Right lobe of liver (tissue), 6 donors: ENCODE data around the gene ATAD2B. TPM values are rescaled to one million over a fixed set of nuclear protein-coding genes. Genes with fewer than 3 reads are reported as not detected.

Experiments
- ATAC-seq, 4 donors: fragments of 200-7000 bp; cut with Tn5 transposase; one replicate each; pipeline ENCODE4 v1.9.1; 2020; ENCODE audit warnings: mild to moderate bottlenecking in 4 of 4, moderate library complexity in 4 of 4
- DNase-seq, 3 donors: peaks; one replicate each; pipeline ENCODE4 v3.0.0-alpha.2; 2020
- H3K27ac ChIP-seq, 3 donors: fragments of 200-600 bp; one replicate each; pipeline ENCODE4 v1.8.0; 2022
- H3K27me3 ChIP-seq, 2 donors: fragments of 200-600 bp; one replicate each; pipeline ENCODE4 v1.8.0; 2022
- H3K36me3 ChIP-seq, 4 donors: fragments of 200-600 bp; sonication (generic) in 1 of 4; one replicate each; pipeline versions ENCODE4 v1.5.1 to v1.8.0; 2017 to 2022; ENCODE audit warnings: control low read depth in 1 of 4
- H3K4me1 ChIP-seq, 4 donors: fragments of 200-600 bp; sonication (generic) in 1 of 4; one replicate each; pipeline versions ENCODE4 v1.5.1 to v1.8.0; 2017 to 2022; ENCODE audit warnings: control low read depth in 1 of 4
- H3K4me3 ChIP-seq, 3 donors: fragments of 200-600 bp; one replicate each; pipeline ENCODE4 v1.8.0; 2022
- H3K9me3 ChIP-seq, 4 donors: fragments of 200-600 bp; sonication (generic) in 1 of 4; one replicate each; pipeline versions ENCODE4 v1.5.1 to v1.8.0; 2017 to 2022; ENCODE audit warnings: control low read depth in 1 of 4
- POLR2A ChIP-seq: fragments of 450-650 bp; IDR thresholded peaks from one replicate; pipeline ENCODE4 v1.6.1; 2017; ENCODE audit warnings: antibody characterized with exemption, mild to moderate bottlenecking
- WGBS: methylation state at CpG from one replicate; pipeline ENCODE4 v1.1.6; 2018; ENCODE audit warnings: low coverage, low lambda C conversion rate; ENCODE audit not compliant: insufficient coverage; ENCODE audit errors: missing lambda C conversion rate; 5-methylcytosine and 5-hydroxymethylcytosine counted together
- intact Hi-C, 2 donors: fragments of 100-400 bp; cut with DNase I; formaldehyde crosslinking; loops; one replicate each; pipeline versions ENCODE4 v1.11.2 to v1.14.1; 2022
- total RNA-seq, 6 experiments: library from RNA; depleted of rRNA in 2 of 6; stranded (reverse); fragments of >200 nt in 2 of 6; fragmentation: NEBNext Ultra II Directional in 3 of 6; extraction: Animal tissue kit (Norgen Biotek cat#: 25700) in 3 of 6; gene quantifications; one replicate each; pipeline versions ENCODE4 v1.1.0 to v1.2.4, GENCODE V29; 2016 to 2023
- TF ChIP-seq, protein P1 (sequence below), 4 donors: fragments of 200-600 bp in 3 of 4; fragments of 450-650 bp in 1 of 4; IDR thresholded peaks; one replicate each; pipeline versions ENCODE4 v1.5.1 to v1.8.0; 2016 to 2022; ENCODE audit warnings: antibody characterized with exemption in 4 of 4, mild to moderate bottlenecking in 2 of 4
- donor health status: DM: no; HTN: yes; CAD: no.
- donor health status: DM: no; HTN: no; CAD: no.
- donor health status: DM: no; HTN: no; CAD: no.
- donor health status: DM: no; HTN: yes; CAD: no.
- donor health status: DM: no; HTN: yes; CAD: no.

The ATAD2B gene
- total RNA-seq, 6 experiments from 2014 or later: 7.5 to 12.1 (median 8.8) TPM

DNA sequence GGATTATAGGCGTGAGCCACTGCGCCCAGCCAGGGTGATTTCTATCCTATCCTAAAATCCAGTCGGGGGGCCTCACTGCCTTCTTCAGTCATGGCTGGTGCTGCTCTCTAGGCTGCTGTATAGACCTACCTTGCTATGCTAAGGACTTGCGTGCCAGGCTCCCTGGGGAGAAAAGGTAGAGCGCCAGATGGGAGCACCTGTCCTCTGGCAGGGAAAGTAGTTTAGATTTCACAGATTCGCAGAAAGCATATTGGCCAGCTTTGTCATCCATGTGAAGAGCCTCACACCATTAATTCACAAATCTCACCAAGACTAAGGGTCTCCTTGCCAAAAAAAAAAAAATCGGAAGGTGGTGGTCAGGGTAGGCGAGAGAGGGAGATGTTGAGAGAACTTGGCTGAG is 217.6 kb downstream of the ATAD2B start:
- Histone ChIP-seq H3K27ac (no peak overlapping the region), H3K36me3 (peaks cover 0 to 5% (median 0%) of the 10 kb centered on the region in 4 donors), H3K27me3 (no peaks in the 10 kb centered on the region), H3K9me3 (no peaks in the 10 kb centered on the region), H3K4me3 (no peak overlapping the region), H3K4me1 (no peaks in the 10 kb centered on the region)
- no peak for ATAC-seq
- intact Hi-C loops: no loop called here
- TF ChIP-seq, protein P1, sequence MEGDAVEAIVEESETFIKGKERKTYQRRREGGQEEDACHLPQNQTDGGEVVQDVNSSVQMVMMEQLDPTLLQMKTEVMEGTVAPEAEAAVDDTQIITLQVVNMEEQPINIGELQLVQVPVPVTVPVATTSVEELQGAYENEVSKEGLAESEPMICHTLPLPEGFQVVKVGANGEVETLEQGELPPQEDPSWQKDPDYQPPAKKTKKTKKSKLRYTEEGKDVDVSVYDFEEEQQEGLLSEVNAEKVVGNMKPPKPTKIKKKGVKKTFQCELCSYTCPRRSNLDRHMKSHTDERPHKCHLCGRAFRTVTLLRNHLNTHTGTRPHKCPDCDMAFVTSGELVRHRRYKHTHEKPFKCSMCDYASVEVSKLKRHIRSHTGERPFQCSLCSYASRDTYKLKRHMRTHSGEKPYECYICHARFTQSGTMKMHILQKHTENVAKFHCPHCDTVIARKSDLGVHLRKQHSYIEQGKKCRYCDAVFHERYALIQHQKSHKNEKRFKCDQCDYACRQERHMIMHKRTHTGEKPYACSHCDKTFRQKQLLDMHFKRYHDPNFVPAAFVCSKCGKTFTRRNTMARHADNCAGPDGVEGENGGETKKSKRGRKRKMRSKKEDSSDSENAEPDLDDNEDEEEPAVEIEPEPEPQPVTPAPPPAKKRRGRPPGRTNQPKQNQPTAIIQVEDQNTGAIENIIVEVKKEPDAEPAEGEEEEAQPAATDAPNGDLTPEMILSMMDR (IDR thresholded peaks at IDR 0.05): no peak
- no peak for TF ChIP-seq POLR2A
- no peak for DNase-seq
- WGBS: 96% methylated on average over 4 of the region's 8 CpGs

DNA sequence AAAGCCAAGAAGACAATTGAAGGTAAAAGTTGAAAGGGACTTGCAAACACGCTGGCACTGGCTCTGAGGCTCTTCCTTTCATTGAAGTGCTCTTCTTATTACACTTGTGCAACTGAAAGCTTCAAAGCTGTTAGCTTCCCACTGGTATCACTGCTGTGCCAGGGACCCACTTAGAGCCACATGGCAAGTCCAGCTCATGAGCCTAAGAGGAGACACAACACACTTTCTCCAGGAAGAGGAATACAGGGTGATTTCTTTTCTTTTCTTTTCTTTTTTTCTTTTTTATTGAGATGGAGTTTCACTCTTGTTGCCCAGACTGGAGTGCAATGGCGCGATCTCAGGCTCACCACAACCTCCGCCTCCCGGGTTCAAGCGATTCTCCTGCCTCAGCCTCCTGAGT is 218.2 kb downstream of the ATAD2B start:
- DNase-seq: no peak
- Histone ChIP-seq H3K4me3 (no peak overlapping the region), H3K4me1 (no peaks in the 10 kb centered on the region), H3K27ac (no peak overlapping the region), H3K27me3 (no peaks in the 10 kb centered on the region), H3K9me3 (no peaks in the 10 kb centered on the region), H3K36me3 (peaks cover 0 to 5% (median 0%) of the 10 kb centered on the region in 4 donors)
- intact Hi-C loops: no loop called here
- no peak for TF ChIP-seq POLR2A
- TF ChIP-seq, protein P1 (IDR thresholded peaks at IDR 0.05): no peak
- WGBS: 76% methylated on average over 6 of the region's 6 CpGs
- no peak for ATAC-seq

DNA sequence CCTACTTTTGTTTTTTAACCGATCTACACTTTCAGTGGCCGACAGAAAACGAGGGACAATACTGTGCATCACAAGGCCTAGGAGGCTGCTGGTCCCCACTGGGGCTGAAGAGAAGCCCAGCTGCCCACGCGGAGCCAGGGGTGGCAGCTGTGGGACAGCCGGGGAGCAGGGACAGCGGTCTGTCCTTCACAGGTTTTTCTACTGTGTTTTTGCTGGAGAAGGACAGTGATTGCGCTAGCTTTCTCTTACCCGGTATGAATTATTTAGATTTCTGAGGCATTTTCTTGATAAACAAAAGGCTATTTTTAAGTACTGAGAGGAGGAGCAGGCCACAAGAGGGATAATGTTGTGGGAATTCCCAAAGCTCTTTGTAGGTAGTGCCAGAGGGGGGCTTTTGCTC is 219.8 kb downstream of the ATAD2B start:
- H3K9me3 ChIP-seq: no peaks in the 10 kb centered on the region
- H3K36me3 ChIP-seq: peaks cover 0 to 5% (median 0%) of the 10 kb centered on the region in 4 donors
- H3K4me1 ChIP-seq: no peaks in the 10 kb centered on the region
- DNase-seq: no peak
- H3K4me3 ChIP-seq: no peak overlapping the region
- 79% methylated on average over 9 of the region's 9 CpGs for WGBS
- H3K27ac ChIP-seq: no peak overlapping the region
- intact Hi-C loops: no loop called here
- ATAC-seq: no peak
- no peaks in the 10 kb centered on the region for H3K27me3 ChIP-seq
- TF ChIP-seq POLR2A: no peak
- TF ChIP-seq, protein P1 (IDR thresholded peaks at IDR 0.05): no peak

DNA sequence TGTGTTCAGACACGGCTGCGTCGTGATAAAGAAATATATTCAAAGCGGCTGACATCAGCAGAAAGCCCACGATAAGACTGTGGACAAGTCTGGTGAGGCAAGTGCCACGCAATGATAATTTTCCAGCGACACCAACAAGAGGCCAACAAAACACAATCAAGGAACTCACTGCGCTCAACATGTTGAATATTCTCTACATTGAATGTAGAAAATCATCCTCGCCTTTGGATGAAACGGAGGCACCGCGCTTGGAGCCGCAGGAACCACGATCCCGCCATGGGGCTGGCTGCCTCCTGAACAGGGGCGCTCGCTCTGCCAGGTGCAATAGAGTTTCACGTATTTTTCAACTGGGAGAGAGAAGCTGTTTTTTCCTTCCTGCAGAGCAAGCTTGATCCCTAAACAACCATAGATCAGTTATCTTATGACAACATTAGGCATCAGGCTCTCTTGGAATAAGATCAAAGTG is 220.3 kb downstream of the ATAD2B start:
- Histone ChIP-seq H3K27me3 (no peaks in the 10 kb centered on the region), H3K27ac (no peak overlapping the region), H3K4me1 (no peaks in the 10 kb centered on the region), H3K9me3 (no peaks in the 10 kb centered on the region), H3K36me3 (peaks cover 0 to 5% (median 0%) of the 10 kb centered on the region in 4 donors), H3K4me3 (no peak overlapping the region)
- ATAC-seq: no peak
- DNase-seq: no peak
- intact Hi-C loops: no loop called here
- WGBS: 94% methylated on average over 14 of the region's 18 CpGs
- TF ChIP-seq POLR2A: no peak
- TF ChIP-seq, protein P1 (IDR thresholded peaks at IDR 0.05): no peak
